ENCODE measurements around the gene NBL1. TPM values are rescaled to one million over a fixed set of nuclear protein-coding genes. Genes with fewer than 3 reads are reported as not detected.
"Not testable (repeated sequence)": the region's sequence is repeated elsewhere in the genome, so short reads cannot be mapped to it uniquely, and the experiment has no call there.

The NBL1 gene
- total and polyA plus RNA-seq, 9 of the 15 experiments (the other 6 are each of a cell fraction or from before 2014, with no cell fraction given), result 0.10 to 3.7 (median 1.8) TPM; not detected in 1

DNA sequence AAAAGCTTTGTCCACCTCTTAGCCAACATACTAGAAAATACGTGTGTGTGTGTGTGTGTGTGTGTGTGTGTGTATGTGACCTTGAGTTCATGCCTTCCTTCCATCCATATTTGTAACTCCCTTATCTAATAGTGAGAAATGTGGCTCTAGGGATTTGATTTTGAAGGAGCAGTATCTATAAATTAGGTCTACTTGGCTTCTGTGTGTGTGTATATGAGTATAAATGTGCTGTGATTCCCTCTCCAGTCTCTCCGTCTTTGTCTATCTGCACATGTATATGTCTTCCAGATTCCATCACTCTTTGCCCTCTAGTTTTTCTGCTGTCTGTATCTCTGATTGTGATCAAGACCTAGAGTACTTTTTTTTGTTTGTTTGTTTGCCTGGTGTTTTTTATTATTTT is 11.9 kb upstream of the NBL1 start (continued):
- TF ChIP-seq, protein P1, sequence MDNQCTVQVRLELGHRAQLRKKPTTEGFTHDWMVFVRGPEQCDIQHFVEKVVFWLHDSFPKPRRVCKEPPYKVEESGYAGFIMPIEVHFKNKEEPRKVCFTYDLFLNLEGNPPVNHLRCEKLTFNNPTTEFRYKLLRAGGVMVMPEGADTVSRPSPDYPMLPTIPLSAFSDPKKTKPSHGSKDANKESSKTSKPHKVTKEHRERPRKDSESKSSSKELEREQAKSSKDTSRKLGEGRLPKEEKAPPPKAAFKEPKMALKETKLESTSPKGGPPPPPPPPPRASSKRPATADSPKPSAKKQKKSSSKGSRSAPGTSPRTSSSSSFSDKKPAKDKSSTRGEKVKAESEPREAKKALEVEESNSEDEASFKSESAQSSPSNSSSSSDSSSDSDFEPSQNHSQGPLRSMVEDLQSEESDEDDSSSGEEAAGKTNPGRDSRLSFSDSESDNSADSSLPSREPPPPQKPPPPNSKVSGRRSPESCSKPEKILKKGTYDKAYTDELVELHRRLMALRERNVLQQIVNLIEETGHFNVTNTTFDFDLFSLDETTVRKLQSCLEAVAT (IDR thresholded peaks at IDR 0.05), result no peak
- no peak for TF ChIP-seq SAFB (IDR thresholded peaks at IDR 0.05; ENCODE audit: borderline replicate concordance, low read depth, low read length)

DNA sequence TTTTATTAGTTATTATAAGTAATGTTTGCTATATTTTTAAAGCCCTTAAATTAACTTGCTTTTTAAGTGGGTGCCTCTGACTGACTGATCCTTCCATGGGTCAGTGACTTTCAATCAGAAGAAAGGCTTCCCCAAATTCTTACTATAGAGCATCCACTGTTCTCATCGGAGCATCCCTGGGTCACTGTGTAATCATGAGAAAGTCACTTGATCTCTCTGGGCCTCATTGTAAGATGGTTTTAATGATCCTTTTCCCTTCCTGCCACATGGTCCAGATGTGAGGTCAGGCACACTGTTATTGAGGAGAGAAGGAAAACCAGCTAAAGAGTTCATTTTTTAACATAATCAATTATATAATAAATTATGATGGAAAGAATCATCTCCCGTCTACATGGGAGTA is 11.0 kb upstream of the NBL1 start:
- Histone ChIP-seq H3K4me2 (ENCODE audit: insufficient read depth, low read length) (no peak overlapping the region), H3K9me3 (replicated peaks; ENCODE audit: control insufficient read depth, insufficient read depth, low read depth, low read length) (no peaks in the 10 kb centered on the region), H3K9ac (ENCODE audit: insufficient read depth in 1 of 2, low read depth in 2 of 2, low read length in 2 of 2) (no peak overlapping the region), H3K36me3 (ENCODE audit: control insufficient read depth, insufficient read depth, low read length) (peaks cover 13% of the 10 kb centered on the region; the same call in 1 of the 3 replicates), H3K4me3 (no peak overlapping the region), H3K9me1 (ENCODE audit: control insufficient read depth, insufficient read depth, low read length) (no peaks in the 10 kb centered on the region), H2AFZ (ENCODE audit: low read depth, low read length) (no peak overlapping the region), H4K20me1 (replicated peaks; ENCODE audit: control insufficient read depth, insufficient read depth, low read length) (no peaks in the 10 kb centered on the region), H3K27ac (ENCODE audit: extremely low read depth, low read depth, low read length) (no peak overlapping the region), H3K4me1 (replicated peaks in 1 of 2; ENCODE audit: control insufficient read depth in 2 of 2, insufficient read depth in 2 of 2, low read length in 2 of 2) (no peaks in the 10 kb centered on the region), H3K79me2 (ENCODE audit: control insufficient read depth, insufficient read depth, low read length) (no peaks in the 10 kb centered on the region), H3K27me3 (ENCODE audit: control insufficient read depth in 2 of 2, insufficient read depth in 2 of 2, low read length in 2 of 2) (no peaks in the 10 kb centered on the region)
- FAIRE-seq, result no peak
- intact Hi-C loops (cut with micrococcal nuclease) (no loop called here), in situ Hi-C loops (cut with MboI) (no loop called here)
- TF ChIP-seq ZNF23 (CRISPR knock-in tag; IDR thresholded peaks at IDR 0.05) (no peak), BMI1 (IDR thresholded peaks at IDR 0.05; ENCODE audit: low read length) (no peak), NONO (IDR thresholded peaks at IDR 0.05; ENCODE audit: low read depth in 2 of 2, low read length in 1 of 2) (no peak), ZKSCAN1 (IDR thresholded peaks at IDR 0.05; ENCODE audit: low read depth, low read length) (no peak), MYNN (IDR thresholded peaks at IDR 0.05) (no peak), MYNN (CRISPR knock-in tag; IDR thresholded peaks at IDR 0.05) (no peak), ZNF717 (CRISPR knock-in tag; IDR thresholded peaks at IDR 0.05) (no peak), STAT5A (IDR thresholded peaks at IDR 0.05; ENCODE audit: borderline replicate concordance, low read length) (no peak), ZBED1 (IDR thresholded peaks at IDR 0.05) (no peak), EWSR1 (IDR thresholded peaks at IDR 0.05; ENCODE audit: borderline replicate concordance, low read depth, partially characterized antibody) (no peak), NBN (IDR thresholded peaks at IDR 0.05; ENCODE audit: low read depth) (no peak), BCL6 (CRISPR knock-in tag; IDR thresholded peaks at IDR 0.05) (no peak), CCNT2 (IDR thresholded peaks at IDR 0.05; ENCODE audit: borderline replicate concordance, extremely low read depth, insufficient read length, low read depth, low read length) (no peak)
- TF ChIP-seq, protein P2, sequence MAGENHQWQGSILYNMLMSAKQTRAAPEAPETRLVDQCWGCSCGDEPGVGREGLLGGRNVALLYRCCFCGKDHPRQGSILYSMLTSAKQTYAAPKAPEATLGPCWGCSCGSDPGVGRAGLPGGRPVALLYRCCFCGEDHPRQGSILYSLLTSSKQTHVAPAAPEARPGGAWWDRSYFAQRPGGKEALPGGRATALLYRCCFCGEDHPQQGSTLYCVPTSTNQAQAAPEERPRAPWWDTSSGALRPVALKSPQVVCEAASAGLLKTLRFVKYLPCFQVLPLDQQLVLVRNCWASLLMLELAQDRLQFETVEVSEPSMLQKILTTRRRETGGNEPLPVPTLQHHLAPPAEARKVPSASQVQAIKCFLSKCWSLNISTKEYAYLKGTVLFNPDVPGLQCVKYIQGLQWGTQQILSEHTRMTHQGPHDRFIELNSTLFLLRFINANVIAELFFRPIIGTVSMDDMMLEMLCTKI (IDR thresholded peaks at IDR 0.05; ENCODE audit: partially characterized antibody), result no peak
- no peak for DNase-seq (ENCODE audit: extremely low read depth in 1 of 4, low spot score in 3 of 4)
- ChIA-PET CTCF (ENCODE audit: low intra/inter-chr PET ratio) (no interaction called here), POLR2A (no interaction called here)
- ATAC-seq, result no peak
- BruUV-seq (replicated peaks), result no TSS peak
- 38% methylated on average over 2 of the region's 2 CpGs for WGBS (ENCODE audit: insufficient coverage, low coverage, missing lambda C conversion rate)

DNA sequence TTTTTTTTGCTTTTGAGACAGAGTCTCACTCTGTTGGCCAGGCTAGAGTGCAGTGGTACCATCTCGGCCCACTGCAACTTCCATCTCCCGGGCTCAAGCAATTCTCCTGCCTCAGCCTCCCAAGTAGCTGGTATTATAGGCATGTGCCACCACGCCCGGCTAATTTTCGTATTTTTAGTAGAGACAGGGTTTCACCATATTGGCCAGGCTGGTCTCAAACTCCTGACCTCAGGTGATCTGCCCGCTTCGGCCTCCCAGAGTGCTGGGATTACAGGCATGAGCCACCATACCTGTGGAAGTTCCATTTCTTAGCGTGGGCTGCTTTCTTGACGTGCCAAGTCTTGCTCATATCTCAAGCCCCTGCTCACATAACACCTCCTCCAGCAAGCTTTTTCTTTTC is 9.0 kb upstream of the NBL1 start:
- POLR2A ChIA-PET, result interaction anchor here (0.6 kb wide), 2 partner anchors 68 to 212 kb away, joined by 3 read pairs; no protein-coding TSS in a partner anchor
- CTCF ChIA-PET (ENCODE audit: low intra/inter-chr PET ratio); H2AFZ ChIP-seq (ENCODE audit: low read depth, low read length); BruUV-seq (replicated peaks); H3K4me3 ChIP-seq; DNase-seq (ENCODE audit: extremely low read depth in 1 of 4, low spot score in 3 of 4); H3K27ac ChIP-seq (ENCODE audit: extremely low read depth, low read depth, low read length); H3K9me1 ChIP-seq (ENCODE audit: control insufficient read depth, insufficient read depth, low read length); H3K79me2 ChIP-seq (ENCODE audit: control insufficient read depth, insufficient read depth, low read length); H3K4me1 ChIP-seq (replicated peaks in 1 of 2; ENCODE audit: control insufficient read depth in 2 of 2, insufficient read depth in 2 of 2, low read length in 2 of 2); H3K9ac ChIP-seq (ENCODE audit: insufficient read depth in 1 of 2, low read depth in 2 of 2, low read length in 2 of 2); ATAC-seq; in situ Hi-C loops (cut with MboI); H3K9me3 ChIP-seq (replicated peaks; ENCODE audit: control insufficient read depth, insufficient read depth, low read depth, low read length); H3K36me3 ChIP-seq (ENCODE audit: control insufficient read depth, insufficient read depth, low read length); H4K20me1 ChIP-seq (replicated peaks; ENCODE audit: control insufficient read depth, insufficient read depth, low read length); H3K27me3 ChIP-seq (ENCODE audit: control insufficient read depth in 2 of 2, insufficient read depth in 2 of 2, low read length in 2 of 2); intact Hi-C loops (cut with micrococcal nuclease); FAIRE-seq; H3K4me2 ChIP-seq (ENCODE audit: insufficient read depth, low read length): not testable (repeated sequence)
- WGBS (ENCODE audit: insufficient coverage, low coverage, missing lambda C conversion rate), result 53% methylated on average over 9 of the region's 9 CpGs
